Astrocyte (in vitro differentiated cells and primary cell): ENCODE measurements around the gene CPM.

Source experiments
- CTCF ChIP-seq: IDR thresholded peaks from 2 replicates; pipeline ENCODE4 v1.5.1; 2011; ENCODE audit warnings: low read depth, mild to moderate bottlenecking, inconsistent platforms, low read length, moderate library complexity; ENCODE audit not compliant: insufficient read depth
- EZH2 ChIP-seq: IDR thresholded peaks from 2 replicates; pipeline ENCODE4 v1.6.1; 2012; ENCODE audit warnings: mild to moderate bottlenecking, low read length, inconsistent platforms; ENCODE audit not compliant: insufficient read depth

- no peak for TF ChIP-seq CTCF
- no peak for TF ChIP-seq EZH2
Measured at GRCh38 chr12:68970306-68970705, 37.3 kb upstream of the CPM start.
